ENCODE data around the gene CFC1. TPM values are rescaled to one million over a fixed set of nuclear protein-coding genes. Genes with fewer than 3 reads are reported as not detected.
"Not testable (repeated sequence)": the region's sequence is repeated elsewhere in the genome, so short reads cannot be mapped to it uniquely, and the experiment has no call there.

CFC1 gene
- total and polyA plus RNA-seq, 7 experiments from 2014 or later: not detected

- H3K9me3 ChIP-seq (ENCODE audit: control insufficient read depth in 2 of 3, low read length in 3 of 3); H3K4me1 ChIP-seq (ENCODE audit: control insufficient read depth in 2 of 2, insufficient read depth in 2 of 2, low read length in 2 of 2); H3K27ac ChIP-seq (ENCODE audit: low read depth, low read length); POLR2A ChIA-PET; H3K27me3 Mint-ChIP-seq; H3K9me3 Mint-ChIP-seq; H3K27me3 ChIP-seq (ENCODE audit: control insufficient read depth in 2 of 2, insufficient read depth in 2 of 2, low read length in 2 of 2); H3K27ac Mint-ChIP-seq; ATAC-seq; H3K36me3 ChIP-seq (ENCODE audit: control insufficient read depth in 2 of 3, insufficient read depth in 3 of 3, low read length in 3 of 3); CTCF ChIA-PET; intact Hi-C loops (cut with micrococcal nuclease); DNase-seq; H3K36me3 Mint-ChIP-seq; H3K4me3 Mint-ChIP-seq; H3K4me1 Mint-ChIP-seq; H3K4me3 ChIP-seq (ENCODE audit: low read length): not testable (repeated sequence)
Observed at GRCh38 chr2:130592791-130593414, 6.5 kb downstream of the CFC1 start.

- H3K4me3 ChIP-seq (ENCODE audit: low read length); DNase-seq; POLR2A ChIA-PET; H3K36me3 Mint-ChIP-seq; H3K27ac ChIP-seq (ENCODE audit: low read depth, low read length); H3K27ac Mint-ChIP-seq; H3K36me3 ChIP-seq (ENCODE audit: control insufficient read depth in 2 of 3, insufficient read depth in 3 of 3, low read length in 3 of 3); H3K9me3 ChIP-seq (ENCODE audit: control insufficient read depth in 2 of 3, low read length in 3 of 3); H3K9me3 Mint-ChIP-seq; H3K27me3 Mint-ChIP-seq; H3K27me3 ChIP-seq (ENCODE audit: control insufficient read depth in 2 of 2, insufficient read depth in 2 of 2, low read length in 2 of 2); H3K4me1 ChIP-seq (ENCODE audit: control insufficient read depth in 2 of 2, insufficient read depth in 2 of 2, low read length in 2 of 2); CTCF ChIA-PET; H3K4me3 Mint-ChIP-seq; intact Hi-C loops (cut with micrococcal nuclease); H3K4me1 Mint-ChIP-seq; ATAC-seq: not testable (repeated sequence)
Observed at GRCh38 chr2:130590842-130591359, 8.5 kb downstream of the CFC1 start.

GRCh38 chr2:130590170-130590841 is 9.1 kb downstream of the CFC1 start:
- H3K36me3 ChIP-seq (ENCODE audit: control insufficient read depth in 2 of 3, insufficient read depth in 3 of 3, low read length in 3 of 3); H3K27ac ChIP-seq (ENCODE audit: low read depth, low read length); H3K9me3 ChIP-seq (ENCODE audit: control insufficient read depth in 2 of 3, low read length in 3 of 3); intact Hi-C loops (cut with micrococcal nuclease); POLR2A ChIA-PET; H3K36me3 Mint-ChIP-seq; H3K4me3 Mint-ChIP-seq; H3K4me1 ChIP-seq (ENCODE audit: control insufficient read depth in 2 of 2, insufficient read depth in 2 of 2, low read length in 2 of 2); CTCF ChIA-PET; ATAC-seq; H3K9me3 Mint-ChIP-seq; H3K4me3 ChIP-seq (ENCODE audit: low read length); H3K27ac Mint-ChIP-seq; DNase-seq; H3K4me1 Mint-ChIP-seq; H3K27me3 Mint-ChIP-seq; H3K27me3 ChIP-seq (ENCODE audit: control insufficient read depth in 2 of 2, insufficient read depth in 2 of 2, low read length in 2 of 2): not testable (repeated sequence)

GRCh38 chr2:130588688-130589458 is 10.5 kb downstream of the CFC1 start:
- H3K4me3 ChIP-seq (ENCODE audit: low read length); H3K9me3 Mint-ChIP-seq; H3K4me1 ChIP-seq (ENCODE audit: control insufficient read depth in 2 of 2, insufficient read depth in 2 of 2, low read length in 2 of 2); H3K36me3 Mint-ChIP-seq; H3K9me3 ChIP-seq (ENCODE audit: control insufficient read depth in 2 of 3, low read length in 3 of 3); POLR2A ChIA-PET; H3K36me3 ChIP-seq (ENCODE audit: control insufficient read depth in 2 of 3, insufficient read depth in 3 of 3, low read length in 3 of 3); H3K27ac ChIP-seq (ENCODE audit: low read depth, low read length); H3K27ac Mint-ChIP-seq; CTCF ChIA-PET; H3K27me3 ChIP-seq (ENCODE audit: control insufficient read depth in 2 of 2, insufficient read depth in 2 of 2, low read length in 2 of 2); H3K4me1 Mint-ChIP-seq; H3K4me3 Mint-ChIP-seq; DNase-seq; H3K27me3 Mint-ChIP-seq; intact Hi-C loops (cut with micrococcal nuclease): not testable (repeated sequence)
- peak; percentile 67 for ATAC-seq

- H3K9me3 ChIP-seq (ENCODE audit: control insufficient read depth in 2 of 3, low read length in 3 of 3); POLR2A ChIA-PET; H3K36me3 Mint-ChIP-seq; H3K9me3 Mint-ChIP-seq; H3K4me3 ChIP-seq (ENCODE audit: low read length); intact Hi-C loops (cut with micrococcal nuclease); H3K27me3 ChIP-seq (ENCODE audit: control insufficient read depth in 2 of 2, insufficient read depth in 2 of 2, low read length in 2 of 2); H3K27ac Mint-ChIP-seq; ATAC-seq; H3K27me3 Mint-ChIP-seq; H3K36me3 ChIP-seq (ENCODE audit: control insufficient read depth in 2 of 3, insufficient read depth in 3 of 3, low read length in 3 of 3); CTCF ChIA-PET; H3K27ac ChIP-seq (ENCODE audit: low read depth, low read length); DNase-seq; H3K4me1 Mint-ChIP-seq; H3K4me3 Mint-ChIP-seq; H3K4me1 ChIP-seq (ENCODE audit: control insufficient read depth in 2 of 2, insufficient read depth in 2 of 2, low read length in 2 of 2): not testable (repeated sequence)
Observed at GRCh38 chr2:130584726-130585125, 14.6 kb downstream of the CFC1 start.

- CTCF ChIA-PET; H3K4me3 ChIP-seq (ENCODE audit: low read length); H3K4me1 ChIP-seq (ENCODE audit: control insufficient read depth in 2 of 2, insufficient read depth in 2 of 2, low read length in 2 of 2); POLR2A ChIA-PET; H3K27ac Mint-ChIP-seq; H3K9me3 Mint-ChIP-seq; intact Hi-C loops (cut with micrococcal nuclease); H3K27me3 Mint-ChIP-seq; H3K4me3 Mint-ChIP-seq; H3K9me3 ChIP-seq (ENCODE audit: control insufficient read depth in 2 of 3, low read length in 3 of 3); DNase-seq; H3K27me3 ChIP-seq (ENCODE audit: control insufficient read depth in 2 of 2, insufficient read depth in 2 of 2, low read length in 2 of 2); H3K36me3 ChIP-seq (ENCODE audit: control insufficient read depth in 2 of 3, insufficient read depth in 3 of 3, low read length in 3 of 3); H3K4me1 Mint-ChIP-seq; H3K27ac ChIP-seq (ENCODE audit: low read depth, low read length); H3K36me3 Mint-ChIP-seq; ATAC-seq: not testable (repeated sequence)
Observed at GRCh38 chr2:130583582-130583981, 15.8 kb downstream of the CFC1 start.

- H3K4me1 Mint-ChIP-seq; H3K27me3 ChIP-seq (ENCODE audit: control insufficient read depth in 2 of 2, insufficient read depth in 2 of 2, low read length in 2 of 2); intact Hi-C loops (cut with micrococcal nuclease); H3K4me3 Mint-ChIP-seq; H3K4me3 ChIP-seq (ENCODE audit: low read length); H3K9me3 Mint-ChIP-seq; H3K27ac Mint-ChIP-seq; H3K9me3 ChIP-seq (ENCODE audit: control insufficient read depth in 2 of 3, low read length in 3 of 3); H3K27me3 Mint-ChIP-seq; CTCF ChIA-PET; H3K27ac ChIP-seq (ENCODE audit: low read depth, low read length); ATAC-seq; POLR2A ChIA-PET; H3K36me3 ChIP-seq (ENCODE audit: control insufficient read depth in 2 of 3, insufficient read depth in 3 of 3, low read length in 3 of 3); H3K4me1 ChIP-seq (ENCODE audit: control insufficient read depth in 2 of 2, insufficient read depth in 2 of 2, low read length in 2 of 2); DNase-seq; H3K36me3 Mint-ChIP-seq: not testable (repeated sequence)
Observed at GRCh38 chr2:130582970-130583369, 16.4 kb downstream of the CFC1 start.
